Superior temporal gyrus (tissue), 1 donor: ENCODE measurements around the gene FAM3C.
A peak's percentile ranks its signal among the peaks of the same experiment; 100 is the strongest.

Experiments
- DNase-seq: peaks from one replicate; pipeline ENCODE4 v3.0.0-alpha.2; 2016; ENCODE audit errors: extremely low spot score

Gene FAM3C

DNA sequence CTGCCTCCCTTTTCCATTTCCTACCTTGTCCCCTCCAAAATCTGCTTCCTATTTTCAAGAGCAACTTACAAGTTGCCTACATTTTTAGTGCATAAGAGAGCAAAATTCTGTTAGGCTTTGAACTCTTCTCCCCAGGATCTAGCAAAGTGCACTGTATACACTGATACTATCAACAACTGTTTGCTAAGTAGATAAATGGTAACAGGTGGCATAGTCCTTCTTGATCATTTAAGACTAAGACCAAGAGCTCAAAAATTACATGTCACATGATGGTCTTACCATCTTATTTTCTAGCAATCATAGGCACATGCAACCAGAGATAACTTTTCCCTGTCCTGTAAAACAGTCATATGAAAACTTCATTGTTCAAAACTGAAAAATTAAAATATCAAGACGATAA, 16.2 kb downstream of the FAM3C start:
- DNase-seq = no peak

DNA sequence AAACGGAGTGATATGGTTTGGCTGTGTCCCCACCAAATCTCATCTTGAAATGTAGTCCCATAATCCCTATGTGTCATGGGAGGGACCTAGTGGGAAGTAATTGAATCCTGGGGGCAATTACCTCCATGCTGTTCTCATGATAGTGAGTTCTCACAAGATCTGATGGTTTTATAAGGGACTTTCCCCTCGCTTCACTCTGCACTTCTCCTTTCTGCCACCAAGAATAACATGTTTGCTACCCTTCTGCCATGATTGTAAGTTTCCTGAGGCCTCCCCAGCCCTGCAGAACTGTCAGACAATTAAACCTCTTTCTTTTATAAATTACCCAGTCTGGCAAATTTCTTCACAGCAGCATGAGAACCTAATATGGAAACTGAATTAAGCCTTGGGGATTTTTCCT, 19.1 kb downstream of the FAM3C start:
- no peak for DNase-seq

DNA sequence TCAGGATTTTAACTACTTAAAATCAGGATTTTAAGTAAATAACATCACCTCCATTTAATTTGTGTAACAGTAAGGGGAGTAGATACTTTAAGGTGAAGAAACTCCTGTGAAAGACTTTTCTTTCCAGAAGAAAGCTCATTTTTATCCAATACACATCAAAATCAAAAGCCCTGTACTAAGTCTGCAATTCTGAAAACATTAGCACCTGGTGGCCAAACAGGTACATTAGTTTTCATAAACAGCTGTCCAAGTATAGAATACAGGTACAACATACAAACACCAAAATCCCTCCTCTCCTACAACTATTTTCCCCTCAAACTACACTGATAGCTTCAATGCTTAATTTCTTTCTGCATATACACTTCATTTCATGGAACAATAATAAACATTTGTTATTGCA, 22.9 kb downstream of the FAM3C start:
- DNase-seq = no peak

DNA sequence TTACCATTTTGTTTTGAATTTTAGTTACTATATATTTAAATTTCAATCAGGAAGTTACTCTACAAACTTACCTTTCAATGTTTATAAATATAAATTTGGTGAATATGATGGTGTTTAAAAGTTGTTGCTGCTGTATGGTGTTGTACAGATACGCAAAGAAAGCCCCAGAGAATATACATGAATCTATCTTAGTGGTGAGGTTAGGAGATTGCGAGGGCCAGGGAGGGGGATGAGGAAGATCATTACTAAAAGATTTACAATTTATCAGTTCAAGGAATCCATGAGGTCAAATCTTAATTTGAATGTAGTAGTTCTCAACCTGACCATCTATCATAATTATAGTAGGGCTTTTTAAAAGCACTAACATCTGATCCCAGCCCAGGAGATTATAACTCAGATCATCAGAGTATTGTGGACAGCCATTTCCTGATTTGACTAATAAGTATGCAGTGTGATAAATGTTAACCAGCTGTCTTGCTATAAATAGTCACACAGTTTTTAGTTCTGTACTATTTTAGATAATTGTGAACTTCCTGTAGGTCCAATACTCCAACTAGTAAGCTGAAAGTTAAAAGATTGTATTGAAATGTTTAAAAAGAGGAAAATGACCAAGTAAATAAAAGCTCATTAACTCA, 23.6 kb downstream of the FAM3C start:
- no peak for DNase-seq

DNA sequence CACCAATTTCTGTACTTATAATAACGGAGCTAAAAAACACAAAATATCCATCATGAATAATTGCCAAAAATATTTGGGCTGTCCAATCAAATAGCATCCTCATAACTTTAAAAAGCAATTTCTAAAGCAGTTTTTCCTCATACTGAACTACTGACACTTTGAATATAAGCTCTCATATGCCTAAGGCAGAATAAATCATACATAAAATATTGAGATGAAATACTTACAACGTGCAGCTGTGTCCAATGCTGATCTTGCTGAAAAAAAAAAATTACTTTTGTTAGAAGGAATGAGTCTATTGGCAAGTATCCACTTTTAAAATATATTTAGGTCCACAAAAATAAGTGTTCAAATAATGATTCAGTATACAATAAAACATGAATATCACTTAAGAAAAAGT, 24.2 kb downstream of the FAM3C start:
- DNase-seq = no peak

DNA sequence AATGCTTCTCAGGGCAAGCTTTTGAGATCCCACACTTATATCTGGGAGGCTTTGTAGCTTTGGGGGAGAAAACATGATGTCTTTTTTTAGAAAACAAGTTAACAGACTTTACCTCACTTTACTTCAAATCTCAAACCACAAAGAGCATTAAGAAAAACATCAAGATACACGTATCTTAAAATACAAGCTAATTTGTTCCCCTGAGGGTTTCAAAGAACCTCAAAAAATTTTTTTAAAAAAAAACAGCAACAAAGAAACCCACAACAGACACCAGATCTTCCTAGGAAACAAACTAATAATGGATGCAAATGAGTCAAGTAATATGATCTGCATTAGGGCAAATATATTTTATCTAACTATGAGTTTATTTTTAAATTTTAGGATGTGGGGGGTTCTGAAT, 24.7 kb downstream of the FAM3C start:
- DNase-seq = no peak

DNA sequence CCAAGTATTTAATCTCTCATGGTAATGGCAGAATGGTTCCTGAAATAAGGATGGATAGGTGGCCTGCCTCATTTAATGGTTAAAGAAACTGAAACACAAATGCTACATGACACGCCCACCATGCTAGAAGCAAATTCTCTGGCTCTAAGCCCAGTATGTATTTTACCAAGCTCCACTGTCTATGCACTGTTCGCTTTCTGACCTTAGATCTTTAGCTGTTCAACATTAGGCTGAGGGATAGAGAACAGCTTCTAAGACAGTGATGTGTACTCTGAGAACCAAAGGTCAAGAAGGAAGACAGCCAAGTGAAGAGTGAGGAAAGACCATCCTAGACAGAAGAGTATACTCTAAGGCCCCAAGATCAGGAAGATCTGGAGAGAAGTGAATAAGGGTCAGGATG, 26.6 kb downstream of the FAM3C start:
- DNase-seq = no peak

DNA sequence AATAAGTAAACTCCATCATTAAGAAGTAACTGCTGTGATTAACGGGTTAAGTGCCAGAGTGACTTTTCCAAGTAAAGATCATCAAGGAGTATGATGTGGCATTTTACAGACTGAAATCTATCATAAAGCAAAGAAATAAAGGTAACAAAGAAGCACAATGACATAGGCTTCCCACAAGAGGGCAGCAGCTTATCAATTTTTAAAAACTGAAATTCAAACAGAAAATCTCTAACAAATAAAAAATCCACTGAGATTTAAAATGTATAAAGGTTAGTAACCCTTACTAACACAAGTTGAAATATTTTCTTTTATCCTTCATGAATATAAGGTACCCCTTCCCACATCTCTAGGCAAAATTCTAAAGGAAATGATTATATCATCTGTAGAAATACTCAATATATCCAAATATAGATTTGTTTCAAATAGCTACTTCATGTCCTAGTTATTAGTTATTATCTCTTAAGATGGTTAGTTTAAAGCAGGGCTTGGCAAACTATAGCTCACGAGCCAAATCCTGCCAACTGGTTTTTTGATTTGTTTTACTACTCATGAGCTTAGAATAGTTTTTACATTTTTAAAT, 29.2 kb downstream of the FAM3C start:
- DNase-seq = peak; percentile 80

DNA sequence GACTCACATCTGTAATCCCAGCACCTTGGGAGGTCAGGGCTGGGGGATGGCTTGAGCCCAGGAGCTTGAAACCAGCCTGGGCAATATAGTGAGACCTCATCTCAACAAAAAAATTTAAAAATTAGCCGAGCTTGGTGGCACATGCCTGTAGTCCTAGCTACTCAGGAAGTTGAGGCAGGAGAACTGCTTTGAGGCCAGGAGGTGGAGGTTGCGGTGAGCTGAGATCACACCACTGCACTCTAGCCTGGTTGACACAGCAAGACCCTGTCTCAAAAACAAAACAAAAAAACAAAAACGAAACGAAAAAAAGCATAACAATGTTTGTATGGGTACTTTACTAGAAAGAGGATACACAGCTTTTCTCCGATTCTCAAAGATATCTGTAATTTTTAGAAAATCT, 35.5 kb downstream of the FAM3C start:
- no peak for DNase-seq

DNA sequence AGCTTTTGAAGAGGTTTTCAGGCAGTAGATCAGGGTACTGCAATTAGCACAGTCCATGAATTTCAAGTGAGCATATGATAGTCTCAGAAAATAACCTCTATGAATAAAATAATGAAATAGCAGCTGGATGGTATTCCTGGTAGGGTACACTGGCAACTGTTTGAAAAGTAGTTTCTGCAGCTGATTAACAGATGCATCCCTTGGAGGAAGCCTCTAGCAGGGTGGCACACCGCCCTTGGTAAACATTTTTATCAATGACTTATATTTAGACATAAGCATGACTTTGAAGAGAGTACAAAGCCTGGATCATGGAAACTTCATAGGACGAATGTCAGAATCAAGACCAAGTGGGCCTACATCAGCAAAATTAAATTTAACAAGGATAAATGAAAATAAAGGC, 40.5 kb downstream of the FAM3C start:
- no peak for DNase-seq

DNA sequence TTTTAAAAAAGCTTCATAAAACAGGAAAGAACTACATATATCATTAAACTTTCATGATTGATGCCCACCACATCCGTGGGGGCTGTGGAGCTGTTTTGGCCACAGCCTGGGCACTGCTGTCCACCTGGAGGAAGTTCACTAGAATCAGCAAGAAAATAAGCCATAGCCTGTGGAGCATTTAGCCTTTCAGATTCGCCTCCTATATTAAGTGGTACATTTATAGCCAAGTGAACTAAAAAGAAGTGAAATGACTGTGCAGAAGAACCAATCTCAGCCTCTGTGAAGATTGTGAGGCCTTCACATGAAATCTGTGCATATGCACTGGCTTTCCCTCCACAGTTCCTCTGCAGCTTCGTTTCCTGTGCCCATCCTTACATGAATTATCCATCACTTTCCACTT, 43.8 kb downstream of the FAM3C start:
- DNase-seq = no peak

DNA sequence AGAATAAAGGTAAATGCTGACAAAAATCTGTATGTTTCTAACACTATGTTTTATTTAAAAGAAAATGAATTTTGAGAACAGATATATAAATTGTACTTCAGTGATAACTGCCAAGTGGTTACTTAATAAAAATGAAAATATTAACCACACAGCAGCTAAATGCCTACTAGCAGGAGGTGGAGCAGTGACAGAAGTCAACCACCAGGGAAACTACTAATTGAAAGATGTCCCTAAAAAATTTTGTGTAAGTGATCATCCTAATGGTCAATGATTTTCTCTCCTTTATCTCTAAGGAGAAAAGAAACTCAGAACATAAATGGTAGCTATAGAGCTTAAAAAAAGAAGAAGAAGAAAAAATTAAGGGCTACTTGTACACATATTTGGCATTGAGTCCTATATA, 44.4 kb downstream of the FAM3C start:
- DNase-seq = no peak

DNA sequence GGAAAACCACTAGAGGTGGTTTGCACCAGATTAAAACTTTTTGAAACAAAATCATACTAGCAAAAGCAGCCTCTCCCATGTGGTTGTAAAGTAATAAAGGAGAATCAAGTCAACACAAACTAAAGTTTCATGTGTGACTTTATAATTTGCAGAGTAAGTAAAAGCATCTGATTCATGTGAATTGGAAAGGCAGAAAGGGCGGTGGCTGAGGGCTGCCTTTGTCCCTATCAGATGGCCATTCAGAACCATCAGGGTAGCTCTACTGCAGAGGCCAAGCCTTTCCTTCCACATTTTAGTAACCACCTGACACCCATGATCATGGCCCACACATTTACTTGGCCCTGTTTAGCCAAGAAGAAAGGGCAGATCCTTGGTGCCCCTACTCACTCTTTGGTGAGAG, 51.6 kb downstream of the FAM3C start:
- no peak for DNase-seq

DNA sequence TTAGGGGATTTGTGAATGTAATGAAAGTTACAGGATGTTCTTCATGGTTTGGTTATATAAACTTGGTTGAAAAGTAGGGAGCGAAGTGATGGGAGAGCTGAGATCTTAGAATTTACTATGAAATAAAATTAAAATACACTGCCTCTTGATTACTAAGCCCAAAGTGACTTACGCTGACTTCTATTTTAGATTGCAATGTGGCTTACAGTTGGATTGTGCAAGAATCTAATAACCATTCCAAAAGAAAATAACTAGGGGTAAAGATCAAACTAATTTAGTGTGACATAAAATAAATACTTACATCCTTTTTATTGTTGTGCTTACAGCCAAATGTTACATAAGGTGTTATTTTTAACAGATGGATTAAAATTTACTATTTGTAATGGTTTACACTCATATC, 52.0 kb downstream of the FAM3C start:
- no peak for DNase-seq

DNA sequence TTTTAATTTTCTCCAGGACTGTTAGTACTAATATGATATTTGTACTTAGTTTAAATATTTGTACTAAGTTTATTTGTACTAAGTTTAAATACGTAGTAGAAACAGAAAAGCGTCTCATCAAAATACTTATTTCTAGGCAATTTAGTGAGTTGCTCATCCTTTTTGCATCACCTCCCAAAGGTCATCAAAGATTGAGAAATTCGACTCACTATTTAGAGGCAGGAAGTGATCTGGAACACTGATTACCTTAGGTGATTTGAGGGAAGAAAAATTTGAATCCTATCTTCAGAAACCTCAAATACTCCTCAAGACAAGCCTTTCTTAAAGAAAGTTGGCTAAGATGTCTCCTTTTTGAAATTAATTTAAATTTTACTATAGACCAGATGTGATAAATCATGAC, 52.8 kb downstream of the FAM3C start:
- DNase-seq = no peak

DNA sequence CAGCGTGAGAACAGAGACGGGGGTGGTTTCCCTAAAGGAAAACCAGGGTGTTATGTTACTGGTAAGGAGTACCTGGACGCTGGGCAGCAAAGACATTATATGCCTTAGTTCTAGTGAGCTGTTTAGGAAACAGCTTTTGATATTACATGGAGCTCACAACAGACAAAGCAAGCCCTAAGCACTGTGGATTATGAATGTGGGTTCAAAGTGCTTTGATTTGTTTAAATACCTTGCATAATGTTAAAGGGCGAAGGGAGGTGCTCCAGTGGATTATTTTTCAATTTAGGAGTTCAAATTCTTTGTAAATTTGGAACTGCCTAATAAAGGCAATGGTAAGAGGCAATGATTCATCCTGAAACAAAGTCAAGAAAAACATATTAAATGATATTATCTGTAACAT, 53.5 kb downstream of the FAM3C start:
- no peak for DNase-seq

DNA sequence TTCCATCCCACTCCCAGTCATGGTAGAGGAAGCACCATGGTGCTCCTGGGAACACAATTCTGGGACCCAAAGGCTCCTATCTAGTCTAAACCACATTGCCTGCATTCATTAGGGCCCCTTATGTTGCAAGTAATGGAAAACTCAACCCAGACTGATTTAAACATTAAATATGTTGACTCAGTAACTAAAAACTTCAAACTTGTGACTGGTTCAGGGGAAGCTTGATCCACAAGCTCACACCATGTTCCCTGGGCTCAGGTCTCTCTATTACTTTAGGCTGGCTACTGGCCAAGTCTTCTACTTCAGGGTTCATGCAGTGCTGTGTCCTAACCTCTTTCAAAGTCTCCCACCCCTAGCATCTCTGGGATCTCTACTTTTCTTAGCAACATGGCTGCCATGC, 54.2 kb downstream of the FAM3C start:
- no peak for DNase-seq

DNA sequence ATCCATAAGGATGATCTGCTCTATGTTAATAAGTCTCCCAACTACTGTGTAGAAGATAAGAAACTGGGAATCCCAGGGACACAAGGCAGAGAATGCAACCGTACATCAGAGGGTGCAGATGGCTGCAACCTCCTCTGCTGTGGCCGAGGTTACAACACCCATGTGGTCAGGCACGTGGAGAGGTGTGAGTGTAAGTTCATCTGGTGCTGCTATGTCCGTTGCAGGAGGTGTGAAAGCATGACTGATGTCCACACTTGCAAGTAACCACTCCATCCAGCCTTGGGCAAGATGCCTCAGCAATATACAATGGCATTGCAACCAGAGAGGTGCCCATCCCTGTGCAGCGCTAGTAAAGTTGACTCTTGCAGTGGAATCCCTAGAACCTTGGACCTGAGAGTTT, 57.0 kb downstream of the FAM3C start:
- no peak for DNase-seq

DNA sequence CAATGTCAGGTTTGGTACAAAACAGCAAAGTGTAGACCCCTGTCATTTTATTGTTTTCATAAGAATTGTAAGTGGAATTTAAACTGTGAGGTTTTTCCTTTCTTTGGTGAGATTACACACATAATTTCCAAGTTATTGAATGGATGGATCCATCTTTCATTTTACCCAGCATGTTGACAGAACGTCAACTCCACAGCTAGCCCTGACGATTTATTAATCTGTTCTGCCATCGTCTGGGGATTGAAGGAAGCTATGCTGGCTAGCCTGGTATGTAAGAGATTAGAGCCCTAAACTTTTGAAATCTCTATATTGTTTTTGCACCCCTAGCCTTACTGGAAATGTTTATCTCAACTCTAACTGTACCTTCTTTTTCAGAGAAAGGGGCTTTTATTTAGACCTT, 58.7 kb downstream of the FAM3C start:
- no peak for DNase-seq

DNA sequence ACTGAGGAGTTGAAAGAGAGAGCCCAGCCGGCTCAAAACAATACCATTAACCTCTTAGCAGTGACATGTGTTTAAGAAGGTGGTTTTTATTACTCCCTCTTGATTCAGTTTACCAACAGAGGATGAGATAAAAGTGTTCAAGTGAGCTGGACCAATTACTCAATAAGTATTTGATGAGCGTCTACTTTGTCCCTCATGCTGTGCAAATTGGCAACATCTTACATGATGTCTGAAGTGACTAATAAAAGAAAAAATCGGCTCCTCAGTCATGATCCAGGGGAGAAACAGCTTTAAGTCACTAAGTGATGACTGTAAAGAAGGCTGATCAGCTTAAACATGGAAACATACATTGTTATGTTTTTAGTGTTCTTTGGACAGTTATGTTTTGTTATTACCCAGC, 59.5 kb downstream of the FAM3C start:
- DNase-seq = no peak

DNA sequence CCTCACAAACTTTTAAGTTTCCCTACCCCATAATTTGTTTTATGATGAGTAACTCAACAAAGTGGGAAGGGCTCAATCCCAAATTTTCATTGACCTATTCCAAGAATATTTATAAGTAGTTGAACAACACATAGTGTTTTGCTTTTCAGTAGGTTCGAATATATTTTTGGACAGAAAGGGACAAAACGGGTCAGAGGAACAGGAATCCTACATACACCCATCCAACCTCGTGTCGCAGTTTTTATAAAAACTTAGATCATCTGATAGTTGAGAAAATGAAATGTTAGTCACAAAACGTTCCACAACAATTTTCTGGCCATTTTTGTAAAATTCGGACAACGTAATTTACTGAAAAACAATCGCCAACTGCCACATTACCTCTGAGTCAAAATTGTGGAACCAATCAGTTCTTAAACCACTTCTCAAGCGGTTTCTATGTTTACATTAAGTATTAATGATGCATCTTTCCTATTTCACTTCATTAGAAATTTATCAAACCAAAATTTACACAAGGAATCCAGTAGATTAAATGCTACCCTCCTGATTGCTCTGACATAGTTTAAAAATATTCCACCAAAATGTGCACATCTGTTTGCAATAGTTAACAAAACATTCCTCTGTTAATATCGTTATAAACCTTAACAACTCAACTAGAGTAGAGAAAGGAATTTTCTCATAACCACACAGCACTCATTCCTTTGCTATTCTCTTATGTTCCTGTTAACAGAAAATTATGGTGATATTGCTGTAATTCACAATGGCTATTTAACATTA, 61.0 kb downstream of the FAM3C start:
- DNase-seq = no peak

DNA sequence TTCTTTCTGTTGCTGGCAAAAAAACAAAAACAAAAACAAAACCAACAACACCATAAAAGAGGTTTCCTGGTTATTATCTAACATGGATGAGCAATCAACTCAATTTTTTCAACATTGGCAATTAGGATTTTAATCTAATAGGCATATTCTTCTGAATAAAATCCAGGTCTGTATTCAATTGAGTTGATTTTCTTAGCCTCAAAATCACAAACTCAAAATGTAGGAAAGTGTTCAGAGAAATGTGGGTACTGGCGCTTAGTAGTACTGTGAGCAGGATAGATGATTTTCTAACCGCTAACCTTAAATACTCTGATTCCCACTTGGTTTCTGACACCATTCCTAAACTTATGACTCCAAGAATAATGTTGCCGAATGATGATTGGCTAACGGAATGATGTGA, 61.7 kb downstream of the FAM3C start:
- no peak for DNase-seq

DNA sequence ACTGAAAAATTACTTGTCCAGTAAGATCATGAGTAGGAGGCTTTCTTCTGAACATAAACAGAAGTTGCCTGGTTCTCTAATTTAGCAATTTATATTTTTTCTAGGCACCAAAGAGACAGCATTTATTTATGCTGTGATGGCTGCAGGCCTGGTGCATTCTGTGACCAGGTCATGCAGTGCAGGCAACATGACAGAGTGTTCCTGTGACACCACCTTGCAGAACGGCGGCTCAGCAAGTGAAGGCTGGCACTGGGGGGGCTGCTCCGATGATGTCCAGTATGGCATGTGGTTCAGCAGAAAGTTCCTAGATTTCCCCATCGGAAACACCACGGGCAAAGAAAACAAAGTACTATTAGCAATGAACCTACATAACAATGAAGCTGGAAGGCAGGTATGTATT, 64.5 kb downstream of the FAM3C start:
- no peak for DNase-seq

DNA sequence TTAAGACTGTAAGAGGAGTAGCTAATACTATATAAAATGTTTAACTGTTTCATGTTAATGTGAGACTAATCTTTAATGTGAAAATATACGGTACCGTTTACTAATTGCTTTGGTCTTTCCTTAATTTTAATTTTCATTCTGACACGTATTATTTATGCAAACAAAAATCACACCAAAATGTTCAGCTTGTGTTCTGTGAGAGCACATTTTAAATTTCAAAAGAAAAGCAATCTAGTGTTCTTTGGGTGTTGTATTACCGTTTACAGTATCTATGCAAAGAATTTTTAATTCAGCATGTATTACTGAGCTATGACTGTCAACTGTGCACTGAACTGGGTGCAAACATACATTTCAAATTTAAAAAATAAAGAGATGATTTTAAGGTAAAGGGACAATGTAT, 65.1 kb downstream of the FAM3C start:
- no peak for DNase-seq
